Kasumi-1 (cell line): ENCODE measurements around the gene SPATA9.
A peak's percentile ranks its signal among the peaks of the same experiment; 100 is the strongest.

Experiments used
- DNase-seq, 2 experiments: peaks; one replicate each; lab custom pipeline; 2025; lab: John Stamatoyannopoulos, UW

The SPATA9 gene

GRCh38 chr5:95619514-95620029, 63.2 kb downstream of the SPATA9 start:
- peak in 1 of 2 experiments; percentile 13 for DNase-seq

DNA sequence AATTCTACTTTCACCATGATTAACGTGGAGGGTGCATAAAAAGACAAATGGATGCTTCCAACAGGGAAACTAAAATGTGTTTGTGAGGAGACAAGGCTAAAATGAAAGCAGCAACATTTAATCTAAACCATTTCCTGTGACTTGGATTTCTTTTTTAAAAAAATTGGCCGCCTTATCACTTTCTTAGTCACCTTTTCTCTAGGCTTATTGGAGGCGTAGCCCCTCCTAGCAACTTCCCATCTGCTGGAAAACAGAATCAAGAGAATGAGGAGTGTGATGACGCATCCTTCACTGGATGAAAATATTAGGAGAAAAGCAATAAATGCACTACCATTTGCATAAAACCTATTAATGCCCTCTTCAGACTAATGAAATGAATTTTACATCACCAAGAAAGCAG, 63.7 kb downstream of the SPATA9 start:
- DNase-seq: no peak

DNA sequence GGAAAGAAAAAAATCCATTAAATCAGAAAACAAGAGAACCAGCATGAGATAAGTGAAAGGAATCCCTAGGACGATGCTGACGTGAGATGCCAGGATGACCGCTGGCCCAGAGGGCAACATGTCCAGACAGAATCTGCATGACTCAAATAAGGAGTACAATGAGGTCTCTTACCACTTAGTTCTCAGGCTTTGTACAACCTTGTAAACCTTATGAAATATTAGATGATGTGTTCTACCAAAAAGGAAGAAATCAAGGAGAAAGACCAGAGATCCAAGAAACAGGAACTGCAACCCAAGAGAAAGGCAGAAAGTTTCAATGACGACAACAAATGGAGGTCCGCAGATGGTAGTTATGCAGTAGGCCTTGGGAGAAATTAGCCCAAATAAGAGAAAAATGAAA, 65.7 kb downstream of the SPATA9 start:
- DNase-seq: no peak

DNA sequence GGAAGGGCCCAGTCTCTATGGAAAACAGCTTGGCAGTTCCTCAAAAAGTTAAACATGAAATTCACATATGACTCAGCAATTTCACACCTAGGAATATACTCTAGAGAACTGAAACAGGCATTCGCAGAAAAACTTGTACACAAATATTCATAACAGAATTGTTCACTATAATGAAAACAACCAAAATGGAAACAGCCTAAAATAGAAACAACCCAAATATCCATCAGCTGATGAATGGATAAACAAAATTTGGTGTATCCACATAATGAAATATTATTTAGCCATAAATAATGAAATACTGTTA, 67.7 kb downstream of the SPATA9 start:
- DNase-seq: no peak

DNA sequence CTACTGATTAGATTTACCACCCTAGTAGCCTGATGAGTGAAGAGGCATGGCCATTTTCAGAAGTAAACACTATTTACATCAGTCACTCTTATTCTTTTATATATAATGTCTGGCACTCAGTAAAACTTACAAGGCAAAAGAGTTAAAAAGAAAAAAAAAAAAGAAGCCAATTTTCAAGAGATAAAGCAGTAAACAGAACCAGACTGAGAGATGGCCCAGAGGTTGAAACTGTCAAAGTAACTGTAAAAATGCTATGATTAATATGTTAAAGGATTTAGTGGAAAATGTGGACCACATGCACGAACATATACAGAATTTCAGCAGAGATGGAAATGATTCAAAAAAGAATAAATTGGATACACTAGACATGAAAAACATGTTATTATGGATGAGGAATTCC, 69.3 kb downstream of the SPATA9 start:
- DNase-seq: no peak

DNA sequence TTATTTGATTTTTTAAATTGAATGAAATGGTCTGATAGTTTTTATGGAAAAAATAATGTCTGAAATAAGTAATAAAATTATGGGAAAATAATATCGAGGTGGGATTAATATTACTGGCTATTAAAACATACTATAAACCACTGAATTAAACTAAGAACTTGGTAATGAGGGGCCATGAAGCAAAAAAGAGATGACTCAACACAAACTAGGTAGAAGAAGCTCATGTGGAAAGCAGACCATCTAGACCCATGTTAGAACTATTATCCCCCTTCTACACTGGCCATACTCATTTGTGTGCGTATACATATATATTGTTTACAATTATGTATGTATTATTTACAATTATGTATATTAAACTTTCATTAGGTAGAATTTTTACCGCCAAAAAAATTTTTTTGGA, 71.4 kb downstream of the SPATA9 start:
- no peak for DNase-seq

GRCh38 chr5:95610546-95610945, 72.2 kb downstream of the SPATA9 start:
- DNase-seq: no peak

DNA sequence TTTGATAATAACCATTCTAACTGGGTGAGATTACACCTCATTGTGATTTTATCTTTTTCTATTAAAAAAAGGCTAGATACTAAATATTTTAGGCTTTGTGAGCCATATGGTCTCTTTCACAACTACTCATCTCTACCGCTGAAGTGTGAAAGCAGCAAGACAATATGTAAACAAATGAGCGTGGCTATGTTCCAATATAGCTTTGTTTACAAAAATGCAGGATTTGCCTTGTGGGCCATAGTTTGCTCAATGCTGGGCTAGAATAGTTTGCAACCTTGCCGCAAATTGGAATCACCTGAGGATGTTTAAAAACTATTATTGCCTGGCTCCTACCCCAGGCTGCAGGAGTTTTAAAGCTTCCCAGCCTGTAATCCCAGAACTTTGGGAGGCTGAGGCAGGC, 73.1 kb downstream of the SPATA9 start:
- DNase-seq: no peak
